ENCODE results near the gene AHI1.
"Not testable (repeated sequence)": the region's sequence is repeated elsewhere in the genome, so short reads cannot be mapped to it uniquely, and the experiment has no call there.

Gene AHI1

GRCh38 chr6:135254471-135254870 lies 243.1 kb downstream of the AHI1 start:
- no peak for DNase-seq

GRCh38 chr6:135251498-135252441 lies 245.8 kb downstream of the AHI1 start:
- DNase-seq, result no peak

GRCh38 chr6:135250751-135251497 lies 246.6 kb downstream of the AHI1 start:
- DNase-seq, result no peak

DNA sequence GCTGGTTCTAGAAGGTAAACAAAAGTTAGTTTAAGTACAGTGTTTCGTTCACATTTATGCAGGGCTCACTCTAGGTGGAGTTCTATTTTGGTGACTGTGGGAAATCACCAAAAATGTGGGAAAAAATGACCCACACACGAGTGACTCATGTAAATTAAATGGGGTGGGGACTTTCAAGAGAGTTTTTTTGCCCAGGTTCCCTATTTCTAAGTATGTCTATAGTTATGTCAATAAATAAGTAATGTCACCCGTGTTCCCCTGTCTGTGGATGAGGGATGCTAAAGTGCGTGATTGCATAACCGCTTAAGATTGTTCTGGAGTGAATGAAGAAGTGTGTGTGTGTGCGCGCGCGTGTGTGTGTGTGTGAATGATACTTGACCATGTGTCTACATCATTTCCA lies 247.3 kb downstream of the AHI1 start:
- no peak for DNase-seq

DNA sequence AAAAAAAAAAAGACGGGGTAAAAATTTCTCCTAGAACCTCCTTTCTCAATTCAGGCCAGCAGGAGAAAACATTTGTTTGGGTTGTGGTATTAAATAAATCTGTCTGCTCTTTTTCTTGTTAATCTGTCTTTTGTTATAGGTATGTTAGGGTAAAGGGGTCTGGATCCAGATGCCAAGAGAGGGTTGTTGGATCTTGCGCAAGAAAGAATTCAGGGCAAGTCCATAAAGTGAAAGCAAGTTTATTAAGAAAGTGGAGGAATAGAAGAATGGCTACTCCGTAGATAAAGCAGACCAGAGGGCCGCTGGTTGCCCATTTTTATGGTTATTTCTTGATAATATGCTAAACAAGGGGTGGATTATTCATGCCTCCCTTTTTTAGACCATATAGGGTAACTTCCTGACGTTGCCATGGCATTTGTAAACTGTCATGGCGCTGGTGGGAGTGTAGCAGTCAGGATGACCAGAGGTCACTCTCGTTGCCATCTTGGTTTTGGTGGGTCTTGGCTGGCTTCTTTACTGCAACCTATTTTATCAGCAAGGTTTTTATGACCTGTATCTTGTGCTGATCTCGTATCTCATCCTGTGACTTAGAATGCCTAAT lies 251.0 kb downstream of the AHI1 start:
- not testable (repeated sequence) for DNase-seq

GRCh38 chr6:135244805-135245204 lies 252.7 kb downstream of the AHI1 start:
- no peak for DNase-seq

GRCh38 chr6:135243871-135244796 lies 253.4 kb downstream of the AHI1 start:
- no peak for DNase-seq

- DNase-seq, result no peak
Observed at GRCh38 chr6:135240711-135241110, 256.8 kb downstream of the AHI1 start.

DNA sequence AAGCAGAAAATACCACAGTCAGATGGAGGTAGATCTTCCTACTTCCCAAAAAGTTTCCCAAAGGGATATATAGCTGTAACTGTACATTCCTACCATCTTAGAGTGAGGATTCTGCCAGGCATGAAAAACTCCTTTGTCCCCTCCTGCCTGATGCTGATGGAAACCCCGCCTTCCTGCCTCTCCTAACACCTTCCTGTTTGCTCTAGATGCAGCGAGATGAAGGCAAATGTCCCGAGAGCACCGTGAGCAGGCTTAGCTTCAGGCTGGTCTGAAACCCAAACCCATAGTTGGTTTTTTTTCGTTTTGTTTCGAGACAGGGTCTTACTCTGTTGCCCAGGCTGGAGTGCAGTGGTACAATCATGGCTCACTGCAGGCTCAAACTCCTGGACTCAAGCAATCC lies 260.8 kb downstream of the AHI1 start:
- no peak for DNase-seq

DNA sequence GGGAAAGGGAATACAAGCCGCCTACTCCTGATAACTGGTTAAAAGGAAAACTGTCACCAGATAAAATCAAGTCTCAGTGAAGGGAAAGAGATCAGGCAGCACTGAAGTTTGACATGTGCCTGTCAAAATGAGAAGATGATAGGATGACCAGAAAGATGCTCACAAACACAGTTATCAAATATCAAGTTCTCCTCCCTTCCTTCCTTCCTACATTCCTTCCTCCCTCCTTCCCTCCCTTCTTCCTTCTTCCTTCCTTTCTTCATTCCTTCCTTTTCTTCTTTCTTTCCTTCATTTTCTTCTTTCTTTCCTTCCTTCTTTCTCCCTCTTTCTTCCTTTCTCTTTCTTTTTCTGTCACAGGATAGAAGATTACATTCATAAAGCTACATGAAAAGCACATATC lies 261.2 kb downstream of the AHI1 start:
- DNase-seq, result no peak

GRCh38 chr6:135235716-135236115 lies 261.8 kb downstream of the AHI1 start:
- DNase-seq, result no peak

GRCh38 chr6:135234492-135234780 lies 263.1 kb downstream of the AHI1 start:
- DNase-seq, result no peak

DNA sequence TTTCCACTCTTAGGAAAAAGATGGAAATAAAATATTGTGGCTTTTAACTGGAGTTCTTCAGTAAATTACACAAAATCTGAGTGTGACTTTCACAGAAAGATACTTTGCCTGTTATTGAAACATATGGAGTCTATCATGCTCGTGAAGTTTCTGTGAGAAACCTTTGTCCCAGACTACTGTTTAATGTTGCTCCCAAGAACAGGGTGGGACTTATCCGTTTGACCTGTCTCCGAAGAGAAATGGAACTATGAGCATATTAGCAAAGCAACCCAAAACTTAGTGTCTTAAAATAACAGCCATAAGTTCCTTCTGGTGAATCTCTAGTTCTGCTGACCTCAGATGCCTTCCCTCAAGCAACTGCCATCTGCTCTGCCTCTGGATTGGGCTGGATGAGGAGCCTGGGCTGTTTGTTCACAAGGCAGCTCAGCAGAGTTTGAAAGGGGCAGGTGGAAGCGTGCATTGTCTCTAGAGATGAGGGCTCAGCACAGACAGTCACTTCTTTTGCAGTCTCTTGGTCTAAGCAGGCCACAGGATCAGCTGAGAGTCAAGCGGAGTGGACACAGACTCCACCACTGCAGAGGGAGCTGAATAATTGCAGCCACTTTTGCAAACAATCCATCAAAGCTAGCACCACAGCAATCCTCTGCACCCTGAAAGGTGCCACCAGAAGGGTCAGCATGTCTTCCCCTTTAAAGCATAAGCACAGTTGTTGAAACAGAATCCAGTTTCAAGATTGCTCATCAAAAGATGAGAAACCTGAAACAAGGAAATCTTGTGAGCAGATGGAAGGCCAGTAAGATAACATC lies 263.7 kb downstream of the AHI1 start:
- DNase-seq, result no peak
